ENCODE data around the gene KCNQ1. TPM values are rescaled to one million over a fixed set of nuclear protein-coding genes. Genes with fewer than 3 reads are reported as not detected.

KCNQ1 gene
- total and polyA plus RNA-seq, 7 experiments from 2014 or later, result 14.7 to 46.4 (median 36.9) TPM

- DNase-seq (no peak), ATAC-seq (no peak)
- Mint-ChIP-seq H3K36me3 (peaks cover 0 to 5% (median 0%) of the 10 kb centered on the region in 5 donors), H3K4me1 (peaks cover 0 to 16% (median 9%) of the 10 kb centered on the region in 7 donors), H3K27me3 (no peaks in the 10 kb centered on the region), H3K9me3 (no peaks in the 10 kb centered on the region), H3K4me3 (no peak overlapping the region), H3K27ac (no peak overlapping the region)
- POLR2A ChIA-PET, result no interaction called here
- H3K4me3 ChIP-seq (ENCODE audit: low read length), result no peak overlapping the region
- CTCF ChIA-PET, result interaction anchor here (0.6 kb wide), 1 partner anchor 935 kb away, joined by 3 read pairs; no protein-coding TSS in a partner anchor
- H3K36me3 ChIP-seq (ENCODE audit: control insufficient read depth in 2 of 3, insufficient read depth in 3 of 3, low read length in 3 of 3), result no peaks in the 10 kb centered on the region
- H3K4me1 ChIP-seq (ENCODE audit: control insufficient read depth in 2 of 2, insufficient read depth in 2 of 2, low read length in 2 of 2), result no peaks in the 10 kb centered on the region
- no peaks in the 10 kb centered on the region for H3K27me3 ChIP-seq (ENCODE audit: control insufficient read depth in 2 of 2, insufficient read depth in 2 of 2, low read length in 2 of 2)
- H3K27ac ChIP-seq (ENCODE audit: low read depth, low read length), result no peak overlapping the region
- no peaks in the 10 kb centered on the region for H3K9me3 ChIP-seq (ENCODE audit: control insufficient read depth in 2 of 3, low read length in 3 of 3)
- intact Hi-C loops (cut with micrococcal nuclease), result no loop called here
Observed at GRCh38 chr11:2563213-2564007, 118.6 kb downstream of the KCNQ1 start.

DNA sequence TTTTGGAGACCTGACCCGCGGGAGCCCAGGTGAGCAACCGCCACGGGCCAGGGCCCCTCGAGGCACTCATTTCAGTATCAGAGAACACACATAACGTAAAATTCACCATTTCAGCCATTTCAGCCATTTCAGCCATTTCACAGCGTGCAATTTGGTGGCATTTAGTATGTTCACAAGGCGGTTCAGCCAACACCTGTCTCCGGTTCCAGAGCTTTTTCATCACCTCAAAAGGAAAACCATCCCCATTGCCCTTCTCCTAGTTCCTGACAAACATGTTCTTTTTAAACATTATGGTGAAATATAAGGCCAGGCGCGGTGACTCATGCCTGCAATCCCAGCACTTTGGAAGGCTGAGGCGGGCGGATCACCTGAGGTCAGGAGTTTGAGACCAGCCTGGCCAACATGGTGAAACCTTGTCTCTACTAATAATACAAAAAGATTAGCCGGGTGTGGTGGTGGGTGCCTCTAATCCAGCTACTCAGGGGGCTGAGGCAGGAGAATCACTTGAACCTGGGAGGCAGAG is 119.3 kb downstream of the KCNQ1 start:
- intact Hi-C loops (cut with micrococcal nuclease), result no loop called here
- Histone ChIP-seq H3K4me1 (ENCODE audit: control insufficient read depth in 2 of 2, insufficient read depth in 2 of 2, low read length in 2 of 2) (no peaks in the 10 kb centered on the region), H3K27ac (ENCODE audit: low read depth, low read length) (no peak overlapping the region), H3K9me3 (ENCODE audit: control insufficient read depth in 2 of 3, low read length in 3 of 3) (no peaks in the 10 kb centered on the region), H3K27me3 (ENCODE audit: control insufficient read depth in 2 of 2, insufficient read depth in 2 of 2, low read length in 2 of 2) (no peaks in the 10 kb centered on the region), H3K36me3 (ENCODE audit: control insufficient read depth in 2 of 3, insufficient read depth in 3 of 3, low read length in 3 of 3) (no peaks in the 10 kb centered on the region), H3K4me3 (ENCODE audit: low read length) (no peak overlapping the region)
- Mint-ChIP-seq H3K4me1 (peaks cover 0 to 13% (median 9%) of the 10 kb centered on the region in 7 donors), H3K4me3 (no peak overlapping the region), H3K9me3 (no peaks in the 10 kb centered on the region), H3K36me3 (peaks cover 0 to 5% (median 0%) of the 10 kb centered on the region in 5 donors), H3K27me3 (no peaks in the 10 kb centered on the region), H3K27ac (peak overlapping the region in 1 of 9 donors; percentile 57)
- POLR2A ChIA-PET, result no interaction called here
- CTCF ChIA-PET, result no interaction called here
- DNase-seq (no peak), ATAC-seq (no peak)

DNA sequence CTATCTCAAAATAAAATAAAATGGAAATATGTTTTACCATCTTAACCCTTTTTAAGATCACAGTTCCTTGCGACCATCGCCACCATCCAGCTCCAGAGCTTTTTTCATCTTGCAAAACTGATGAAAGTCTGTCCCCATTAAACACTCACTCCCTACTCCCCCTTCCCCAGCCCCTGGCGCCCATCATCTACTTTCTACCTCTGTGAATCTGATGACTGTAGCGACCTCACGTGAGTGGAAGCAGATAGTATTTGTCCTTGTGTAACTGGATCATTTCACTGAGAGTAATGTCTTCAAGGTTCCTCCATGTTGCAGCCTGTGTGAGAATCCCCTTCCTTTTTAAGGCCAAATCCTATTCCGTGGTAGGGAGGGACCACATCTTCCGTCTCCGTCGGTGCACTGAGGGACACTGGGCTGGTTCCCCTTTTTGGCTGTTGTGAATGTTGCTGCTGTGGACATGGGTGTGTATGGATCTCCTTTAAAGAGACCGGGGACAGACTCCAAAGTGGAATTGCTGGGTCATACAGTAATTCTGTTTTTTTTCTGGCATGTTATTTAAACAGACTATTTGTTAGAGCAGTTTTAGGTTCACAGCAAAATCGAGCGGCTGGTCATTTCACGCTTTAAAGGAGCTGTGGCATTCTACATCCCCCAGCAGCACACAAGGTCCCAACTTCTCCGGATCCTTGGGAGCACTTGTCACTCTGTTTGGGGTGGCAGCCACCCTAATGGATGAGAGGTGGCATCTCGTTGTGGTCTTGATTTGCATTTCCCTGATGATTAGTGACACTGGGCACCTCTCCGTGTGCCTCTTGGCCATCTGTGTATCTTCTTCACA is 120.0 kb downstream of the KCNQ1 start:
- H3K36me3 ChIP-seq (ENCODE audit: control insufficient read depth in 2 of 3, insufficient read depth in 3 of 3, low read length in 3 of 3), result no peaks in the 10 kb centered on the region
- Mint-ChIP-seq H3K4me1 (peaks cover 0 to 13% (median 9%) of the 10 kb centered on the region in 7 donors), H3K27ac (peak overlapping the region in 1 of 9 donors; percentile 57), H3K9me3 (no peaks in the 10 kb centered on the region), H3K36me3 (peaks cover 0 to 5% (median 0%) of the 10 kb centered on the region in 5 donors), H3K4me3 (no peak overlapping the region), H3K27me3 (no peaks in the 10 kb centered on the region)
- no peak overlapping the region for H3K4me3 ChIP-seq (ENCODE audit: low read length)
- H3K4me1 ChIP-seq (ENCODE audit: control insufficient read depth in 2 of 2, insufficient read depth in 2 of 2, low read length in 2 of 2), result no peaks in the 10 kb centered on the region
- no peaks in the 10 kb centered on the region for H3K9me3 ChIP-seq (ENCODE audit: control insufficient read depth in 2 of 3, low read length in 3 of 3)
- H3K27me3 ChIP-seq (ENCODE audit: control insufficient read depth in 2 of 2, insufficient read depth in 2 of 2, low read length in 2 of 2), result no peaks in the 10 kb centered on the region
- ChIA-PET POLR2A (no interaction called here), CTCF (no interaction called here)
- DNase-seq (no peak), ATAC-seq (no peak)
- intact Hi-C loops (cut with micrococcal nuclease), result no loop called here
- H3K27ac ChIP-seq (ENCODE audit: low read depth, low read length), result no peak overlapping the region

- H3K27ac ChIP-seq (ENCODE audit: low read depth, low read length), result no peak overlapping the region
- no peak for ATAC-seq
- no peak overlapping the region for H3K4me3 ChIP-seq (ENCODE audit: low read length)
- no peak for DNase-seq
- H3K4me3 Mint-ChIP-seq, result no peak overlapping the region
- H3K27me3 ChIP-seq (ENCODE audit: control insufficient read depth in 2 of 2, insufficient read depth in 2 of 2, low read length in 2 of 2), result no peaks in the 10 kb centered on the region
- H3K27ac Mint-ChIP-seq, result no peak overlapping the region
- no peaks in the 10 kb centered on the region for H3K9me3 ChIP-seq (ENCODE audit: control insufficient read depth in 2 of 3, low read length in 3 of 3)
- intact Hi-C loops (cut with micrococcal nuclease), result no loop called here
- H3K4me1 ChIP-seq (ENCODE audit: control insufficient read depth in 2 of 2, insufficient read depth in 2 of 2, low read length in 2 of 2), result no peaks in the 10 kb centered on the region
- H3K36me3 ChIP-seq (ENCODE audit: control insufficient read depth in 2 of 3, insufficient read depth in 3 of 3, low read length in 3 of 3), result peaks cover 0 to 4% (median 0%) of the 10 kb centered on the region in 3 experiments
- no peaks in the 10 kb centered on the region for H3K9me3 Mint-ChIP-seq
- ChIA-PET CTCF (no interaction called here), POLR2A (no interaction called here)
- H3K36me3 Mint-ChIP-seq, result peaks cover 0 to 5% (median 0%) of the 10 kb centered on the region in 5 donors
- no peaks in the 10 kb centered on the region for H3K27me3 Mint-ChIP-seq
- H3K4me1 Mint-ChIP-seq, result peaks cover 0 to 13% (median 9%) of the 10 kb centered on the region in 7 donors
Observed at GRCh38 chr11:2565447-2566222, 120.8 kb downstream of the KCNQ1 start.

GRCh38 chr11:2566223-2567025 is 121.6 kb downstream of the KCNQ1 start:
- H3K4me3 ChIP-seq (ENCODE audit: low read length), result no peak overlapping the region
- H3K4me1 ChIP-seq (ENCODE audit: control insufficient read depth in 2 of 2, insufficient read depth in 2 of 2, low read length in 2 of 2), result no peaks in the 10 kb centered on the region
- H3K9me3 ChIP-seq (ENCODE audit: control insufficient read depth in 2 of 3, low read length in 3 of 3), result no peaks in the 10 kb centered on the region
- peaks cover 0 to 13% (median 9%) of the 10 kb centered on the region in 7 donors for H3K4me1 Mint-ChIP-seq
- ChIA-PET POLR2A (no interaction called here), CTCF (no interaction called here)
- H3K27me3 Mint-ChIP-seq, result no peaks in the 10 kb centered on the region
- H3K27ac Mint-ChIP-seq, result no peak overlapping the region
- intact Hi-C loops (cut with micrococcal nuclease), result no loop called here
- no peak overlapping the region for H3K4me3 Mint-ChIP-seq
- peaks cover 0 to 12% (median 0%) of the 10 kb centered on the region in 3 experiments for H3K36me3 ChIP-seq (ENCODE audit: control insufficient read depth in 2 of 3, insufficient read depth in 3 of 3, low read length in 3 of 3)
- ATAC-seq (no peak), DNase-seq (no peak)
- H3K36me3 Mint-ChIP-seq, result peaks cover 0 to 5% (median 0%) of the 10 kb centered on the region in 5 donors
- H3K27ac ChIP-seq (ENCODE audit: low read depth, low read length), result no peak overlapping the region
- no peaks in the 10 kb centered on the region for H3K9me3 Mint-ChIP-seq
- H3K27me3 ChIP-seq (ENCODE audit: control insufficient read depth in 2 of 2, insufficient read depth in 2 of 2, low read length in 2 of 2), result no peaks in the 10 kb centered on the region

All from naive thymus-derived CD4-positive, alpha-beta T cell (primary cell).